ENCODE results near the gene SEMA5B. TPM values are rescaled to one million over a fixed set of nuclear protein-coding genes. Genes with fewer than 3 reads are reported as not detected.

SEMA5B gene
- total and polyA plus RNA-seq, 9 of the 15 experiments (the other 6 are each of a cell fraction or from before 2014, with no cell fraction given): not detected

DNA sequence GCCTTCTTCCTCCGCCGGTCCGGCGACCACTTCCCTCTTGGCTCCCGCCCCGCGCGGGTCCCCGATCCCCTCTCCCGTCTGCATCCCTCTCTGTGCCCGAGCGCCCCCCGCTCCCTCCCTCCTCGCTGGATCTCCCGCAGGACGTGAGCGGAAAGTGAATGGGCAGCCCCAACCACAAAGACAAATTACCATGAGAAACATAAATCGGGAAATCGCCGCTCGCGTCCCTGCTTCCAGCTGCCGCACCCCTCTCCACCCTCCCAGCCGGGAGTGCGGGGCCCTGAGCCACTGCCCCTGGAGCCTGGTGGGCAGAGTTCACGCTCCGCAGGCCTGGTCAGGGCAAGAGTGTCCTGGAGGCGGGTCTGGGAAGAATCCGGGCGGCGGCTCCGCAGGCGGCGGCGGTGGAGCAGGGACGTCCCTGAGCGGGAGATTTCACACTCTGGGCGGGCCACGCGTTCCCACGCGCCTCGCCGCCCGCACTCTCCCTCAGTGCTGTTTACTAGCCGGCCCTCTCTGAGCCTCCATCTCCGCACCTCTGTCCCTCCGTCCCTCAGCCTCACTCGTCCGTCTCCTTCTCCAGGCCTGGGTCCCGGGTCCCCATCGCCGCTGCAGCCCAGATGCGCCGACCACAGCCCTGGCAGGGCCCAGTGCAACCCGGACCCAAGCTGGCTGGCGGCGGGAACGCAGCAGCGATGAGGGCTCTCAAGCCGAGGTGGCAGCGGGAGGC lies 835 bp downstream of the SEMA5B start:
- Histone ChIP-seq H3K9ac (ENCODE audit: insufficient read depth in 1 of 2, low read depth in 2 of 2, low read length in 2 of 2) (no peak overlapping the region), H3K27me3 (ENCODE audit: control insufficient read depth in 2 of 2, insufficient read depth in 2 of 2, low read length in 2 of 2) (peaks cover 15 to 33% of the 10 kb centered on the region in 2 experiments; a peak in 4 of 5 replicates), H2AFZ (ENCODE audit: low read depth, low read length) (no peak overlapping the region), H3K79me2 (ENCODE audit: control insufficient read depth, insufficient read depth, low read length) (no peaks in the 10 kb centered on the region), H3K4me2 (ENCODE audit: insufficient read depth, low read length) (no peak overlapping the region), H3K36me3 (ENCODE audit: control insufficient read depth, insufficient read depth, low read length) (no peaks in the 10 kb centered on the region), H3K4me3 (no peak overlapping the region), H4K20me1 (replicated peaks; ENCODE audit: control insufficient read depth, insufficient read depth, low read length) (no peaks in the 10 kb centered on the region), H3K9me3 (replicated peaks; ENCODE audit: control insufficient read depth, insufficient read depth, low read depth, low read length) (no peaks in the 10 kb centered on the region), H3K27ac (ENCODE audit: extremely low read depth, low read depth, low read length) (no peak overlapping the region), H3K9me1 (ENCODE audit: control insufficient read depth, insufficient read depth, low read length) (no peaks in the 10 kb centered on the region), H3K4me1 (replicated peaks in 1 of 2; ENCODE audit: control insufficient read depth in 2 of 2, insufficient read depth in 2 of 2, low read length in 2 of 2) (peaks cover 5 to 20% of the 10 kb centered on the region in 2 experiments; a peak in 4 of 5 replicates)
- POLR2A ChIA-PET: no interaction called here
- FAIRE-seq (no peak), ATAC-seq (no peak), DNase-seq (ENCODE audit: extremely low read depth in 1 of 4, low spot score in 3 of 4) (no peak)
- CTCF ChIA-PET (ENCODE audit: low intra/inter-chr PET ratio): interaction anchor here (0.7 kb wide), 2 partner anchors 83 to 271 kb away, joined by 3 to 7 read pairs; no protein-coding TSS in a partner anchor
- intact Hi-C loops (cut with micrococcal nuclease): loop anchor here (10.0 kb wide), 2 partner anchors 272 to 462 kb away; partner anchors contain the start of genes DTX3L and PARP9
- no TSS peak for BruUV-seq (replicated peaks)
- 52% methylated on average over 14 of the region's 62 CpGs for WGBS (ENCODE audit: insufficient coverage, low coverage, missing lambda C conversion rate)
- in situ Hi-C loops (cut with MboI): no loop called here
- TF ChIP-seq ZFX (CRISPR knock-in tag; IDR thresholded peaks at IDR 0.05): no peak
- TF ChIP-seq, protein P1, sequence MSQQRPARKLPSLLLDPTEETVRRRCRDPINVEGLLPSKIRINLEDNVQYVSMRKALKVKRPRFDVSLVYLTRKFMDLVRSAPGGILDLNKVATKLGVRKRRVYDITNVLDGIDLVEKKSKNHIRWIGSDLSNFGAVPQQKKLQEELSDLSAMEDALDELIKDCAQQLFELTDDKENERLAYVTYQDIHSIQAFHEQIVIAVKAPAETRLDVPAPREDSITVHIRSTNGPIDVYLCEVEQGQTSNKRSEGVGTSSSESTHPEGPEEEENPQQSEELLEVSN (IDR thresholded peaks at IDR 0.05; ENCODE audit: borderline replicate concordance in 1 of 2, extremely low read depth in 1 of 2, insufficient read depth in 1 of 2, insufficient read length in 1 of 2, low read depth in 1 of 2, low read length in 1 of 2, poor library complexity in 1 of 2, severe bottlenecking in 1 of 2): peak in 1 of 2 experiments; percentile 49

Measured in K562 (cell line).